Neural progenitor cell (in vitro differentiated cells): ENCODE data around the gene CFL2. TPM values are rescaled to one million over a fixed set of nuclear protein-coding genes. Genes with fewer than 3 reads are reported as not detected.

Experiments
- DNase-seq: peaks from one replicate; pipeline ENCODE4 v3.0.0-alpha.2; 2016; ENCODE audit warnings: low spot score
- H2AFZ ChIP-seq: fragments of 200-600 bp; sonication (generic); replicated peaks from 2 replicates; pipeline ENCODE4 v1.6.1; 2016; ENCODE audit warnings: antibody characterized with exemption
- H3F3A ChIP-seq: fragments of 200-600 bp; sonication (generic); 2 replicates; pipeline ENCODE4 v1.6.1; 2016; ENCODE audit warnings: antibody characterized with exemption, low read depth
- H3K27ac ChIP-seq: fragments of 200-600 bp; sonication (generic); 2 replicates; pipeline ENCODE4 v1.5.1; 2016; ENCODE audit warnings: mild to moderate bottlenecking
- H3K27me3 ChIP-seq: fragments of 200-600 bp; sonication (generic); 2 replicates; pipeline ENCODE4 v1.6.1; 2016; ENCODE audit warnings: mild to moderate bottlenecking, moderate library complexity
- H3K36me3 ChIP-seq: fragments of 200-600 bp; sonication (generic); 2 replicates; pipeline ENCODE4 v1.5.1; 2016
- H3K4me1 ChIP-seq: fragments of 200-600 bp; sonication (generic); 2 replicates; pipeline ENCODE4 v1.6.1; 2016; ENCODE audit warnings: mixed run types
- H3K4me2 ChIP-seq: fragments of 200-600 bp; sonication (generic); 2 replicates; pipeline ENCODE4 v1.6.1; 2016
- H3K4me3 ChIP-seq: fragments of 200-600 bp; sonication (generic); 2 replicates; pipeline ENCODE4 v1.5.1; 2016
- H3K79me2 ChIP-seq: fragments of 200-600 bp; sonication (generic); 2 replicates; pipeline ENCODE4 v1.6.1; 2016; ENCODE audit warnings: low read depth
- H3K9ac ChIP-seq: fragments of 200-600 bp; sonication (generic); 2 replicates; pipeline ENCODE4 v1.6.1; 2016
- H3K9me3 ChIP-seq: fragments of 200-600 bp; sonication (generic); 2 replicates; pipeline ENCODE4 v1.5.1; 2016; ENCODE audit warnings: low read depth
- H4K20me1 ChIP-seq: fragments of 200-600 bp; sonication (generic); 2 replicates; pipeline ENCODE4 v1.6.1; 2016; ENCODE audit warnings: low read depth
- H3K27ac Mint-ChIP-seq: 3 replicates; pipeline ENCODE4 v1.8.0; 2021; ENCODE audit warnings: mixed read lengths
- H3K27me3 Mint-ChIP-seq: 2 replicates; pipeline ENCODE4 v1.8.0; 2022; ENCODE audit warnings: low read depth, mild to moderate bottlenecking, inconsistent platforms, moderate library complexity, mixed read lengths; ENCODE audit not compliant: insufficient read depth
- H3K36me3 Mint-ChIP-seq: 3 replicates; pipeline ENCODE4 v1.8.0; 2021; ENCODE audit warnings: mixed read lengths
- H3K4me1 Mint-ChIP-seq: 3 replicates; pipeline ENCODE4 v1.8.0; 2021; ENCODE audit warnings: mixed read lengths
- H3K4me3 Mint-ChIP-seq: 3 replicates; pipeline ENCODE4 v1.8.0; 2021; ENCODE audit warnings: mild to moderate bottlenecking, moderate library complexity, mixed read lengths
- H3K9me3 Mint-ChIP-seq: 3 replicates; pipeline ENCODE4 v1.8.0; 2020; ENCODE audit warnings: mixed read lengths
- CTCF ChIP-seq: fragments of 200-600 bp; sonication (generic); IDR thresholded peaks from 2 replicates; pipeline ENCODE4 v1.5.1; 2017; ENCODE audit warnings: antibody characterized with exemption, mild to moderate bottlenecking
- EZH2 ChIP-seq: fragments of 200-600 bp; sonication (generic); IDR thresholded peaks from 2 replicates; pipeline ENCODE4 v1.6.1; 2017; ENCODE audit warnings: antibody characterized with exemption, mild to moderate bottlenecking, moderate library complexity
- EZH2phosphoT487 ChIP-seq: fragments of 200-600 bp; sonication (generic); IDR thresholded peaks from 2 replicates; pipeline ENCODE4 v1.6.1; 2017; ENCODE audit warnings: antibody characterized with exemption
- total RNA-seq: library from RNA; depleted of rRNA; stranded (reverse); fragments of >200 nt; gene quantifications from 2 replicates; pipeline ENCODE4 v1.2.3, GENCODE V29; 2015; ENCODE audit warnings: low replicate concordance

CFL2 gene
- total RNA-seq, 1 donor from 2014 or later, result 105 TPM

GRCh38 chr14:34750670-34751069, 36.3 kb upstream of the CFL2 start:
- Histone ChIP-seq H2AFZ (no peak overlapping the region), H3K27me3 (no peaks in the 10 kb centered on the region), H3K79me2 (no peaks in the 10 kb centered on the region), H3K4me3 (no peak overlapping the region), H3F3A (no peaks in the 10 kb centered on the region), H3K9ac (no peak overlapping the region), H4K20me1 (no peaks in the 10 kb centered on the region), H3K27ac (no peak overlapping the region), H3K4me2 (no peak overlapping the region), H3K4me1 (no peaks in the 10 kb centered on the region), H3K36me3 (no peaks in the 10 kb centered on the region), H3K9me3 (no peaks in the 10 kb centered on the region)
- Mint-ChIP-seq H3K36me3 (peaks cover 11% of the 10 kb centered on the region), H3K27me3 (no peaks in the 10 kb centered on the region), H3K4me3 (no peak overlapping the region), H3K27ac (no peak overlapping the region), H3K4me1 (no peaks in the 10 kb centered on the region), H3K9me3 (no peaks in the 10 kb centered on the region)
- TF ChIP-seq EZH2 (no peak), EZH2phosphoT487 (no peak), CTCF (no peak)
- DNase-seq, result no peak

GRCh38 chr14:34750233-34750632, 35.8 kb upstream of the CFL2 start:
- Histone ChIP-seq H2AFZ (no peak overlapping the region), H3K9ac (no peak overlapping the region), H3K4me3 (no peak overlapping the region), H3K4me2 (no peak overlapping the region), H3K79me2 (no peaks in the 10 kb centered on the region), H3K27me3 (no peaks in the 10 kb centered on the region), H4K20me1 (no peaks in the 10 kb centered on the region), H3K27ac (no peak overlapping the region), H3K9me3 (no peaks in the 10 kb centered on the region), H3F3A (no peaks in the 10 kb centered on the region), H3K36me3 (no peaks in the 10 kb centered on the region), H3K4me1 (no peaks in the 10 kb centered on the region)
- H3K27ac Mint-ChIP-seq, result no peak overlapping the region
- TF ChIP-seq CTCF, result no peak
- H3K4me1 Mint-ChIP-seq, result no peaks in the 10 kb centered on the region
- H3K4me3 Mint-ChIP-seq, result no peak overlapping the region
- peaks cover 8% of the 10 kb centered on the region for H3K36me3 Mint-ChIP-seq
- DNase-seq, result no peak
- no peaks in the 10 kb centered on the region for H3K27me3 Mint-ChIP-seq
- no peaks in the 10 kb centered on the region for H3K9me3 Mint-ChIP-seq

- no peak overlapping the region for H3K27ac Mint-ChIP-seq
- no peak for DNase-seq
- Histone ChIP-seq H3K9me3 (no peaks in the 10 kb centered on the region), H3K36me3 (no peaks in the 10 kb centered on the region), H4K20me1 (no peaks in the 10 kb centered on the region), H3K9ac (no peak overlapping the region), H3K79me2 (no peaks in the 10 kb centered on the region), H3K4me3 (no peak overlapping the region), H3K27me3 (no peaks in the 10 kb centered on the region), H3K27ac (no peak overlapping the region), H2AFZ (no peak overlapping the region), H3K4me1 (no peaks in the 10 kb centered on the region), H3K4me2 (no peak overlapping the region), H3F3A (no peaks in the 10 kb centered on the region)
- H3K4me3 Mint-ChIP-seq, result no peak overlapping the region
- peaks cover 8% of the 10 kb centered on the region for H3K36me3 Mint-ChIP-seq
- no peaks in the 10 kb centered on the region for H3K27me3 Mint-ChIP-seq
- no peaks in the 10 kb centered on the region for H3K4me1 Mint-ChIP-seq
- no peaks in the 10 kb centered on the region for H3K9me3 Mint-ChIP-seq
- TF ChIP-seq CTCF (no peak), EZH2 (no peak), EZH2phosphoT487 (no peak)
Measured at GRCh38 chr14:34749408-34749807, 35.0 kb upstream of the CFL2 start.
